IMR-90 (cell line): ENCODE data around the gene MYO5A. TPM values are rescaled to one million over a fixed set of nuclear protein-coding genes. Genes with fewer than 3 reads are reported as not detected.
A peak's percentile ranks its signal among the peaks of the same experiment; 100 is the strongest.

Experiments
- ATAC-seq: fragments of 200-7000 bp; cut with Tn5 transposase; 2 replicates; pipeline ENCODE4 v1.9.1; 2020; ENCODE audit warnings: low read depth, mild to moderate bottlenecking, moderate library complexity
- BruUV-seq: library from RNA; stranded (reverse); fragments of 400-500 nt; replicated peaks from 2 replicates; lab custom pipeline; 2021; lab: Mats Ljungman, UMichigan
- CTCF ChIA-PET: fragments of 300-600 bp; formaldehyde crosslinking; extraction: SDS; loops from one replicate; lab custom pipeline; 2021; ENCODE audit warnings: antibody characterized with exemption; lab: Yijun Ruan, JAX
- POLR2A ChIA-PET: fragments of 300-600 bp; sonication (Branson Sonifier 250); formaldehyde crosslinking; loops from one replicate; lab custom pipeline; 2022; ENCODE audit warnings: antibody characterized with exemption; ENCODE audit not compliant: unreplicated experiment; lab: Charles Lee
- DNase-seq: peaks from one replicate; pipeline ENCODE4 v3.0.0; 2013
- H2AFZ ChIP-seq: replicated peaks from 2 replicates; pipeline ENCODE3; 2013; ENCODE audit warnings: low read length, mild to moderate bottlenecking; ENCODE audit not compliant: poor library complexity
- H2AK5ac ChIP-seq: 2 replicates; pipeline ENCODE4 v1.6.1; 2013; ENCODE audit warnings: low read depth, low read length, inconsistent platforms
- H2AK9ac ChIP-seq: replicated peaks from 2 replicates; pipeline ENCODE3; 2013; ENCODE audit warnings: mild to moderate bottlenecking, low read depth, low read length, moderate library complexity; ENCODE audit not compliant: poor library complexity
- H2BK120ac ChIP-seq: 2 replicates; pipeline ENCODE4 v1.6.1; 2013; ENCODE audit warnings: low read depth, low read length, inconsistent platforms
- H2BK15ac ChIP-seq: 3 replicates; pipeline ENCODE4 v1.6.1; 2013; ENCODE audit warnings: low read depth, low read length, inconsistent platforms
- H2BK20ac ChIP-seq: 2 replicates; pipeline ENCODE4 v1.6.1; 2013; ENCODE audit warnings: low read depth, mild to moderate bottlenecking, inconsistent platforms, low read length, moderate library complexity
- H2BK5ac ChIP-seq: 2 replicates; pipeline ENCODE4 v1.6.1; 2013; ENCODE audit warnings: mild to moderate bottlenecking, low read depth, low read length, inconsistent platforms; ENCODE audit not compliant: poor library complexity, severe bottlenecking
- H3K14ac ChIP-seq: replicated peaks from 2 replicates; pipeline ENCODE4 v1.6.1; 2013; ENCODE audit warnings: low read depth, low read length, inconsistent platforms
- H3K18ac ChIP-seq: 2 replicates; pipeline ENCODE4 v1.6.1; 2013; ENCODE audit warnings: low read depth, low read length, control low read depth
- H3K23ac ChIP-seq: 2 replicates; pipeline ENCODE4 v1.6.1; 2013; ENCODE audit warnings: low read depth, low read length, inconsistent platforms
- H3K27ac ChIP-seq: 2 replicates; pipeline ENCODE4 v1.5.1; 2013; ENCODE audit warnings: mild to moderate bottlenecking, control low read depth, low read length; ENCODE audit not compliant: insufficient read depth
- H3K27me3 ChIP-seq: 2 replicates; pipeline ENCODE4 v1.6.1; 2013; ENCODE audit warnings: low read length; ENCODE audit not compliant: control insufficient read depth, insufficient read depth
- H3K36me3 ChIP-seq: 2 replicates; pipeline ENCODE4 v1.6.1; 2013; ENCODE audit warnings: low read length, mixed read lengths; ENCODE audit not compliant: control insufficient read depth, insufficient read depth
- H3K4ac ChIP-seq: 2 replicates; pipeline ENCODE4 v1.6.1; 2013; ENCODE audit warnings: low read depth, low read length, inconsistent platforms
- H3K4me1 ChIP-seq: 2 replicates; pipeline ENCODE4 v1.6.1; 2013; ENCODE audit warnings: low read length, mixed read lengths; ENCODE audit not compliant: control insufficient read depth, insufficient read depth
- H3K4me2 ChIP-seq: 2 replicates; pipeline ENCODE4 v1.6.1; 2013; ENCODE audit warnings: low read depth, mild to moderate bottlenecking, control low read depth, low read length, moderate library complexity
- H3K4me3 ChIP-seq: 2 replicates; pipeline ENCODE4 v1.5.1; 2013; ENCODE audit warnings: low read depth, mild to moderate bottlenecking, control low read depth, low read length, moderate library complexity; ENCODE audit not compliant: insufficient read depth
- H3K56ac ChIP-seq: 2 replicates; pipeline ENCODE4 v1.6.1; 2013; ENCODE audit warnings: low read length, inconsistent platforms; ENCODE audit not compliant: insufficient read depth; ENCODE audit errors: extremely low read depth
- H3K79me1 ChIP-seq, 2 experiments: 2 replicates each; pipeline ENCODE4 v1.6.1; 2013; ENCODE audit warnings: low read length in 2 of 2, inconsistent platforms in 1 of 2, low read depth in 1 of 2
- H3K9ac ChIP-seq: 2 replicates; pipeline ENCODE4 v1.6.1; 2013; ENCODE audit warnings: low read depth, low read length, control low read depth
- H3K9me1 ChIP-seq: 2 replicates; pipeline ENCODE4 v1.6.1; 2013; ENCODE audit warnings: low read length, inconsistent platforms; ENCODE audit not compliant: insufficient read depth
- H3K9me3 ChIP-seq: 2 replicates; pipeline ENCODE4 v1.6.1; 2013; ENCODE audit warnings: low read length; ENCODE audit not compliant: control insufficient read depth, insufficient read depth
- H4K20me1 ChIP-seq: 2 replicates; pipeline ENCODE4 v1.6.1; 2013; ENCODE audit warnings: low read length, inconsistent platforms; ENCODE audit not compliant: insufficient read depth
- H4K5ac ChIP-seq: 2 replicates; pipeline ENCODE4 v1.6.1; 2013; ENCODE audit warnings: mild to moderate bottlenecking, low read depth, low read length, control low read depth
- H4K8ac ChIP-seq, 2 experiments: 2 replicates each; pipeline ENCODE4 v1.6.1; 2013; ENCODE audit warnings: low read depth in 2 of 2, low read length in 2 of 2, control low read depth in 1 of 2, inconsistent platforms in 1 of 2
- H4K91ac ChIP-seq: 2 replicates; pipeline ENCODE4 v1.6.1; 2013; ENCODE audit warnings: low read depth, low read length, inconsistent platforms; ENCODE audit not compliant: insufficient read depth
- BHLHE40 ChIP-seq: fragments of 150-350 bp; IDR thresholded peaks from 2 replicates; pipeline ENCODE4 v1.6.1; 2016; ENCODE audit warnings: mild to moderate bottlenecking, low read depth, low read length
- CEBPB ChIP-seq: IDR thresholded peaks from 2 replicates; pipeline ENCODE4 v1.6.1; 2012; ENCODE audit warnings: low read depth, low read length, improper control_type of control experiment
- CHD1 ChIP-seq: IDR thresholded peaks from 2 replicates; pipeline ENCODE4 v1.6.1; 2012; ENCODE audit warnings: low read depth, low read length, improper control_type of control experiment
- CTCF ChIP-seq: conservative IDR thresholded peaks from 2 replicates; pipeline ENCODE4 v1.5.1; 2012; ENCODE audit warnings: mild to moderate bottlenecking, low read depth, low read length, improper control_type of control experiment
- FOS ChIP-seq: fragments of 150-350 bp; IDR thresholded peaks from 2 replicates; pipeline ENCODE4 v1.6.1; 2016; ENCODE audit warnings: low read depth, low read length
- MAZ ChIP-seq: IDR thresholded peaks from 2 replicates; pipeline ENCODE4 v1.6.1; 2012; ENCODE audit warnings: low read depth, mild to moderate bottlenecking, low read length, improper control_type of control experiment, moderate library complexity, borderline replicate concordance
- MXI1 ChIP-seq: IDR thresholded peaks from 2 replicates; pipeline ENCODE4 v1.6.1; 2012; ENCODE audit warnings: low read depth, mild to moderate bottlenecking, low read length, moderate library complexity, borderline replicate concordance
- POLR2A ChIP-seq: IDR thresholded peaks from 2 replicates; pipeline ENCODE4 v1.6.1; 2012; ENCODE audit warnings: mild to moderate bottlenecking, low read depth, low read length
- USF2 ChIP-seq: fragments of 150-350 bp; IDR thresholded peaks from 2 replicates; pipeline ENCODE4 v1.6.1; 2017; ENCODE audit warnings: mild to moderate bottlenecking, antibody characterized with exemption, low read length, low read depth
- WGBS, 2 experiments: methylation state at CpG; one replicate each; pipeline versions ENCODE4 v1.1.5 to v1.1.7; 2013; ENCODE audit warnings: missing lambda C conversion rate in 2 of 2; ENCODE audit not compliant: insufficient read length in 1 of 2; ENCODE audit errors: extremely low coverage in 2 of 2; 5-methylcytosine and 5-hydroxymethylcytosine counted together
- dilution Hi-C: fragments of 300-500 bp; cut with HindIII; formaldehyde crosslinking; loops from one replicate; pipeline ENCODE4 v1.14.3; 2018; ENCODE audit warnings: low sequenced_read_pairs; ENCODE audit not compliant: unreplicated experiment
- in situ Hi-C: fragments of 300-500 bp; cut with MboI; formaldehyde crosslinking; loops from 3 replicates; pipeline ENCODE4 v1.14.3; 2019; ENCODE audit warnings: low sequenced_read_pairs, inconsistent platforms, mixed read lengths
- intact Hi-C: fragments of 100-400 bp; cut with micrococcal nuclease; formaldehyde crosslinking; loops from 2 replicates; pipeline ENCODE4 v1.10.0; 2022
- polyA plus RNA-seq, 3 experiments: library from polyadenylated mRNA; depleted of rRNA; stranded (reverse); fragments of >200 nt; gene quantifications; 2 replicates each; pipeline ENCODE4 v1.2.3, GENCODE V29; 2012; ENCODE audit warnings: low replicate concordance in 1 of 3
- total RNA-seq: library from RNA; depleted of rRNA; stranded (reverse); fragments of >200 nt; gene quantifications from 2 replicates; pipeline ENCODE4 v1.2.3, GENCODE V29; 2012

The MYO5A gene
- total and polyA plus RNA-seq, 2 of the 4 experiments (the other 2 are of a cell fraction): 19.4 to 69.2 TPM

GRCh38 chr15:52567871-52568600 lies 39.4 kb upstream of the MYO5A start:
- peak overlapping the region; percentile 81 for H2AK5ac ChIP-seq
- H2BK20ac ChIP-seq: no peak overlapping the region
- H3K9ac ChIP-seq: peak overlapping the region; percentile 93
- in situ Hi-C loops (no loop called here), dilution Hi-C loops (no loop called here), intact Hi-C loops (loop anchor here (2.0 to 10.0 kb wide), 4 partner anchors 39 to 311 kb away; partner anchors contain the start of gene MYO5A)
- DNase-seq: peak; percentile 24
- H4K91ac ChIP-seq: peak overlapping the region; percentile 65
- H3K9me1 ChIP-seq: peaks cover 9% of the 10 kb centered on the region
- ATAC-seq: peak; percentile 1; the same call in 1 of the 2 replicates
- no TSS peak for BruUV-seq
- no peak overlapping the region for H2BK15ac ChIP-seq
- peaks cover 0 to 10% of the 10 kb centered on the region in 2 experiments; a peak in 1 of 4 replicates for H3K79me1 ChIP-seq
- H2AFZ ChIP-seq: peak overlapping the region; percentile 98
- peak overlapping the region; percentile 90 for H3K14ac ChIP-seq
- H3K4me2 ChIP-seq: peak overlapping the region; percentile 98
- H3K23ac ChIP-seq: peak overlapping the region; percentile 75
- 3% methylated on average over 10 of the region's 25 CpGs; no CpG with 5 or more reads in 1 of the 2 experiments for WGBS, 2 experiments
- no peaks in the 10 kb centered on the region for H3K27me3 ChIP-seq
- peak overlapping the region; percentile 35 for H3K27ac ChIP-seq
- peaks cover 5% of the 10 kb centered on the region for H3K4me1 ChIP-seq
- H4K5ac ChIP-seq: peak overlapping the region; percentile 78
- H3K4ac ChIP-seq: peak overlapping the region; percentile 80
- H2BK5ac ChIP-seq: peak overlapping the region; percentile 60
- peak overlapping the region; percentile 58 for H3K18ac ChIP-seq
- H4K8ac ChIP-seq: peak overlapping the region; percentile 89 to 98
- H2AK9ac ChIP-seq: peak overlapping the region; percentile 95
- no peaks in the 10 kb centered on the region for H3K9me3 ChIP-seq
- peaks cover 1% of the 10 kb centered on the region; the same call in 1 of the 2 replicates for H3K36me3 ChIP-seq
- H4K20me1 ChIP-seq: peaks cover 44% of the 10 kb centered on the region
- H3K56ac ChIP-seq: peak overlapping the region; percentile 97
- H2BK120ac ChIP-seq: peak overlapping the region; percentile 29; the same call in 1 of the 2 replicates
- ChIA-PET POLR2A (interaction anchor here (0.6 kb wide), 1 partner anchor 165 kb away, joined by 4 read pairs; no protein-coding TSS in a partner anchor), CTCF (no interaction called here)
- H3K4me3 ChIP-seq: peak overlapping the region; percentile 91
- TF ChIP-seq MAZ (no peak), CEBPB (no peak), CHD1 (no peak), CTCF (no peak), POLR2A (no peak), MXI1 (0 out of 2 replicates have a peak, but pooled peaks have one; percentile 31), FOS (no peak), USF2 (no peak), BHLHE40 (no peak)
